GM18873 (cell line): ENCODE measurements around the gene SNRPB2.

Experiments used
- ATAC-seq: cut with Tn5 transposase; IDR thresholded peaks from one replicate; pipeline ENCODE4 v1.9.1; 2021; ENCODE audit warnings: mild to moderate bottlenecking, moderate library complexity, moderate number of reproducible peaks; ENCODE audit not compliant: unreplicated experiment, low FRiP score

SNRPB2 gene

DNA sequence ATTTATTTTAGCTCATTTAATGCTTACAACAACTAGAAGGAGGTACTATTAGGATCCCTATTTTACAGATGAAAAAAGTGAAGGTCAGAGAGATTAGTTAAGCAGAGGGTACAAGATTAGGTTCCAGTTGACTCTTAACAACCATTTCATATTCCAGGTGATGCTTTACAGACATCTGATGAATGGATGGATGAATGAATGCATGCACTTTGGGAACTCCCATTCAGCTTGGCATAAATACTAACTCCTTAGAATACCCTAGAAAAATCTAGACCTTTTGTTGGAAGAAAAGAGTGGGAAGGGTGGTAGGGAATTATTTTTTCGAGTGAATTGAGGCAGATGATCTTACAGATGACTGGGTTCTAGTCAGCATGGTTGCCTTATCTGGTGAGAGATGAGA, 746 bp upstream of the SNRPB2 start:
- ATAC-seq = no peak

DNA sequence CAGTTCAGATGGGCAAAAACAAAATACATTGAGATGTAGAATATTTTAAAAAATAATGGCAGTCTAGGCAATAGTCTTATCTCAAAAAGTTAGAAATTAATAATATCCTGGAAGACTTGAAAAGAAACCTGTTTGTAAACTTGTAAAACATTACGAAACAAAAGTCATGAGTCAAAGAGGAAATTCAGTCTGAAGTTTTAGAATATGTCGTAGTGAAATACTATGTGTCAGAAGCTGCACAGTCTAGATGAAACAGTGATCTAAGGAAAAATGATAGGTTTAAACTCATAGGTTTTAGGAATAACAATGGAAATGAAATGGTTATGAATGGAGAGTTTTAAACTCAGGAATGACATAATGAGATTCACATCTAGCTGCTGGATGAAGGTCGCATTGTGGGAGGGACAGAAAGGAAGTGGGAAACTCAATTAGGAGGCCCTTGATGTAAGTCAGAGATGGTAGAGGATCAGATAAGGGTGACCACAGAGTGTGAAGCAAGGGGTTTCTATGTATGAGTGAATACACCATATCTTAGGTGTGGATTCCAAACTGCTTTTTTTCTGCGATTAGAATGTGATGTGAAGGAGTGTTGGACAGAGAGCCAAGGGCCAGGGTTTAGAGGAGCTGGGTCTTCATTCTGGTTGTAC, 2.8 kb downstream of the SNRPB2 start:
- no peak for ATAC-seq

DNA sequence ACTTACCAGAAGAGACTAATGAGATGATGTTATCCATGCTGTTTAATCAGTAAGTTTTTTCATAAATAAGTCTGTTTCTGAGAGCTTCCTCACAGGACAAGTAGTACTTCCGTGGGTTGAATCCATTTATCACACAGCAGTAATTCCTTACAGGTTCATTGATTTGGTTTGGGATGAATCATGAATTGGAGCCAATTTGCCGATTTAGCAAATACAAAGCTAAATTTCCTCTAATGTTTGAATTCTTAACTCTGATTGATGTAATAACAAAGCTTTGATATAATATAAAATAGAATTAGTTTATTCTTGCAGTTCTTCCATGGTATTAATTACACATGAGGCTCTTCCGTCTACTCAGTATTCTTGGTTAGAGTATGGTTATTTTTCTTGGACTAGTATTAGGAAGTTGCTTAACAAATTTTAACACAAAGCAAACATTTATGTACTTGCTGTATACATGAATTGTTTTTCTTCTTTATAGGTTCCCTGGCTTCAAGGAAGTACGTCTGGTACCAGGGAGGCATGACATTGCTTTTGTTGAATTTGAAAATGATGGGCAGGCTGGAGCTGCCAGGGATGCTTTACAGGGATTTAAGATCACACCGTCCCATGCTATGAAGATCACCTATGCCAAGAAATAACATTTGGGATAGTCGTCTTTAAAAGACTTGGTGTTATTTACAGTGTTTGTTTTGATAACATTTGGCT, 10.7 kb downstream of the SNRPB2 start:
- no peak for ATAC-seq

DNA sequence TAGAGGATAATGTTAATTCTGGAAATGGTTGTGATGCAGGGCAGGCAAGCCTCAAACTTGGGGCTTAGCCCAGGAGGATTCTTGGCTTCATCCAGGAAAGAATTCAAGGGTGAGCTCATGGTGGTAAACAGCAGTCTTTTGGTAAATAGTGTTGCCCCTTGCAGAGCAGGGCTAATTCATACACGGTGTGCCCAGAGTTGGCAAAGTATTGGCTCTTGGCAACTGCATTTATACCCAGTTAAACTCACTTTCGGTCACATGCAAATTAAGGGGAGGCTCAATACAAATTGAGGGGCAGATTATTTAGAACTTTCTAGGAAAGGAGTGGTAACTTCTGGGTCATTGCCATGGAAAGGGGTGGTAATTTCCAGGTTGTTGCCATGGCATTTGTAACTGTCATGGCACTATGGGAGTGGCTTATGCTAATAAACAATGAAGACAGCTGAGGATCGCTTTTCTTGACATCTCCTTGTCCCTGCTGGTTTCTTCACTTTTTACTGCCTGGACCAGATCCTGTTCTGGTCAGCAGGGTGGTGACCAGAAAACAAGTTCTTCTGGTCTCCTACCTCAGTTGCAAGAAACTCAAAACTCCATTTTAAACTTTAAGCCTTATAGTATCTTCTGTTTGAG, 14.5 kb downstream of the SNRPB2 start:
- no peak for ATAC-seq

DNA sequence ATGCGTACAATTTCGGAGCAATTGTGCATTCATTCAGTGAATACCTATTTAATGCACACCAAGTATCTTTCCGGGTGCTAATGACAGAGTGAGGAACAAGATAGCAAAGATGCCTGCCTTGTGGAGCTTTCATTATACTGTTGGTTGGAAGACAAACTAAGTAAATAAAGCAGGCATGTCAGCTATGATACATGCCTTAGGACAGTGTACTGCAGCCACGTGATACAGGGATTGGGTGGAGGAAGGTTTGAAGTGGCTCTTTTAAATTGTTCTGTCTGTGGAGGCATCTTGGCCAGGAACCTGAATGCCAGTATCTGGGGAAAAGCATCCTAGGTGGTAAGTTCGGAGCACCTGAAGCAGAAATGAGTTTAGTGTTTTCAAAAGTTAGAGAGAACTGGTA, 15.4 kb downstream of the SNRPB2 start:
- no peak for ATAC-seq

DNA sequence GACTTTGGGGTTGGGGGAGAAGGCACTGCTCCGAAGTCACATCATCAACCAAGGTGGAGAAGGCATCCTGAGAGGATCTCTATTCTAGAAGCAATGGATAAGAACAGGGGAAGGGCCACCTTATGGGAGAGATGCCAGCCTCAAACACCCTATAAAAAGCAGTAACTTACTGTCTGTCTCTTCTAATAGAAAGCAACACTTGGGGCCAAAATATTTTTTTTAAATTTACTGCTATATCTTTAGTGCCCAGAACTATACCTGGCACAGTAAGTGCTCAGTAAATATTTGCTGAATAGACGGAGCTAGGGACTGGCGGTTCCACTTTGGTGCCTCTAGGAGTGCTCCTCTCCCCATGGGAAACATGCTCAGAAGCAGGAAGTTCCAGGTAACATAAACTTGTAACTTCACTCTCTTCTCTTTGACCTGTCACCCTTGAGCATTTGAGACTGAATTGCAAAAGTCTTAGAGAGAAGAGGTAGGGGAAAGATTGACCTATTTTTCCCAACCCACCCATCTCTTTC, 17.5 kb downstream of the SNRPB2 start:
- ATAC-seq = no peak

DNA sequence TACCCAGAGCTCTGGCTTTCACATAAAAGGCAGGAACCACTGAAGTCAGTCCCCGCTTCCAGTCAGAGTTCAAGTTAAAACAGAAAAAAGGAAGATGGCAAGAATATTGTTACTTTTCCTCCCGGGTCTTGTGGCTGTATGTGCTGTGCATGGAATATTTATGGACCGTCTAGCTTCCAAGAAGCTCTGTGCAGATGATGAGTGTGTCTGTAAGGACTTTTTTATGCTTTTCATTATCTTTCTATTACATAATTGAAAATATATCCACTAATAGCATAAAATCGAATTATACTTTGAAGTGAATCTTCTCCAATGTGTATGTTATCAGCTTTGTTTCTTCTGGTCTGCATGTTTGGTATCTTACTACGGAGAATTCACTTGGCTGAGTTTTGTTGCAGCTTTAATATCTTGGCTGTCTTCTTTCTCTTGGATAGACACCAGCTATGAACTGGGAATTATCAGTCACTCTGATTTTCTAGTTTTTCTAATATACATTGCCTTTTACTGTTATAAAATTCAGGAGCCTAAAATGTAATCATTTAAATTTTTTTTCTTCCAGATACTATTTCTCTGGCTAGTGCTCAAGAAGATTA, 18.6 kb downstream of the SNRPB2 start, which contains the start of gene OTOR:
Gene OTOR (plus strand): TSS at position 51 of the 593 bp plus-strand sequence. CDS start 44 bp downstream, at position 95.
- ATAC-seq = no peak

DNA sequence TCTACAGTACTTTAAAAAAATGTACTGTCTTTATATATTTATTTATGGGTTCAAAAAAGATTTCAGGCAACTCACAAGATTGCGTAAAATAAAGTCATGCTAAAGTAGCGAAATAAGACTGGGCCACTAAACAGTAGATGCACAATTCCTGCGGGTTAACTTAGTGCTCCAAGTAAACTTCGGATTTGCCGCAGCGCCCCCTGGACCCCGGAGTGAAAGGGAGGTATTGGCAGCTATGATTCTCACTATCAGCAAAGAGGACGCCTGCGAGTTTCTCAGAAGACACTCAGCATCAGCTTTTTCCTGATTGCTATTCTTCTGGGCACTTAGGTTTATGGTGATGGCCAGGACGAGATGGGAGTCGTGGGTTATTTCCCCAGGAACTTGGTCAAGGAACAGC, 19.7 kb downstream of the SNRPB2 start:
- ATAC-seq = no peak

DNA sequence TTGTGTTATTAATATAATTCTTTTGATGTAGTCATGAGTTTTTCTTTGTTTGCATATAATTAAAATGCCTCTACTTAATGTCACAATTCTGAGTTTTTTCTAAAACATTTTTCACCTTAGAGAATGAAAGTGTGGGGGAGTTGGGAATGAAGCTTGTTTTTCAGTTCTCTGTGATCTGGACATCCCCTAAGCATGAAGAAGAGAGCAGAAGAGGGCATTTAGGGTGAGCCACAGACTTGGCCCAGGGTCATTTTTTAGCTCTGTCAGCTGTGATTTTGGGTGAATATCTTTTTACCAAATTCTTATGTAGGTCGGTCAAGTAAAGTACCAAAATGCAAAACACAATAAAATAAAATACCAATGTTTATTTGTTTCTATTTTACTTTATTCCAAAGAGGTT, 22.3 kb downstream of the SNRPB2 start:
- no peak for ATAC-seq

DNA sequence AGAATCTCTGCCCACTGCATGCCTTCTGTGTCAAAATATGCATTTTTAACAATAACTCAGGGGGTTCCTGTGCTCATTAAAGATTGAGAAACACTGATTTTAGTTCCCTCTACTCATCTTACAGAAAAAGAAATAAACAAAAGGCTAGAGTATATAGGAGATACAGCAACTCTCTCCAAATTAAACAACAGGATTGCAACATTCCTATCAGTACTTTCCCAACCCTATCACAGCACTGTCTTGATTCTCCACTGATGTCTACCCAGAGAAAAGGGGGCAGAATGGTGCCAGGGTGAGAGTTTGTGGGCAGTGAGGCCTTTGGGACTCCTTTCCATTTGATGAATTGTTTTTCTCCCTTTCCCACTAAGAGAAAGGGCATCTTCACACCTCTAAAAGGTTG, 23.1 kb downstream of the SNRPB2 start:
- ATAC-seq = no peak

DNA sequence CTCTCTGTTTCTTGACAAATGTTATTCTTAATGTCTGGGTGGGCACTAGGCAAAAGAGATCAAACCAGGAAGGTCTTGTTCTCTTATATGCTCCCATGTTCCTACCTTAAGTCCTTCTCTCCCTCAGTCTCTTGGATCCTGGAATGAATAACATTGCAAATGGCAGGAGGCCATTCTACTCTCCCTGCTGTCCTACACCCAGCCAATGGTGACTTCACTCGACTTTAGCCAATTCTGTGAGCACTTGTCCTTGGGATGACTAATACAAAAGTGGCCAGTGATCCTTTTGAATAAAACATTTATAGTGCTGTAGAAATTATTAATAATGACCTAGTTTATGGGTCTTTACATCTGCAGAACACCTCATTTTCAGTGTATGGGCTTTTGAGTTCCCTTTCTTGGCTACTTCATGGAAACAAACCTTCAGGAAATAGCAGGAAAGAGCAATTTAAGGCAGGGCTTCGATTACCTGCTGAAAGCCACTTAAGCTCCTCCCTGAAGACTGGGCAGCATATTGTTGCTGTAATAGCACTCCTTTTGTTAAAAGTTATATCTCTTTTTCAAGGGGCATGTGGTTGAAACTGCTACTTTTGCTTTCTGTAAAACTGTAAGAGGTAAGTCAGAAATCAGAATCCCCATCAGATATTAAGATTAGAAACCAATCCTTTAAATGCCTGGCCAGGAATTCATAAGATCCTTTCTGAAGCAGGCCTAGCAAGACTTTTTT, 28.8 kb downstream of the SNRPB2 start:
- no peak for ATAC-seq

DNA sequence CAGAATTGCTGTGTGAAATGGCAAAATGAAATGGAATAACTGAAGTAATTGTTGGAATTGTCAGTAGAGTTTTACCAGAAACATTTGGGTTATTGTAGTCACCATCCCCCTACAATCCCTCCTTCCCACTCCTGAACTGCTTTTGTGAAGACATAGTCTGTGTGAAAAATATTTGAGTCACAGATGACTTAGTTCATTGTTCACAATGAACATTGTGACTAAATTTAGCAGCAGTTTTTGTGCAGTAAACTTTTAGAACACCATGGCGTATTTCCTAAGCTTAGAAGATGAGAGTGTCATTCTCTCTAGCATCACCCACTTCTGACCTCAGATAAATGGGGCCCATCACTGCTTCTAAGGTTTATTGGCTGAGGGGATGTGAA, 29.3 kb downstream of the SNRPB2 start:
- ATAC-seq = no peak

DNA sequence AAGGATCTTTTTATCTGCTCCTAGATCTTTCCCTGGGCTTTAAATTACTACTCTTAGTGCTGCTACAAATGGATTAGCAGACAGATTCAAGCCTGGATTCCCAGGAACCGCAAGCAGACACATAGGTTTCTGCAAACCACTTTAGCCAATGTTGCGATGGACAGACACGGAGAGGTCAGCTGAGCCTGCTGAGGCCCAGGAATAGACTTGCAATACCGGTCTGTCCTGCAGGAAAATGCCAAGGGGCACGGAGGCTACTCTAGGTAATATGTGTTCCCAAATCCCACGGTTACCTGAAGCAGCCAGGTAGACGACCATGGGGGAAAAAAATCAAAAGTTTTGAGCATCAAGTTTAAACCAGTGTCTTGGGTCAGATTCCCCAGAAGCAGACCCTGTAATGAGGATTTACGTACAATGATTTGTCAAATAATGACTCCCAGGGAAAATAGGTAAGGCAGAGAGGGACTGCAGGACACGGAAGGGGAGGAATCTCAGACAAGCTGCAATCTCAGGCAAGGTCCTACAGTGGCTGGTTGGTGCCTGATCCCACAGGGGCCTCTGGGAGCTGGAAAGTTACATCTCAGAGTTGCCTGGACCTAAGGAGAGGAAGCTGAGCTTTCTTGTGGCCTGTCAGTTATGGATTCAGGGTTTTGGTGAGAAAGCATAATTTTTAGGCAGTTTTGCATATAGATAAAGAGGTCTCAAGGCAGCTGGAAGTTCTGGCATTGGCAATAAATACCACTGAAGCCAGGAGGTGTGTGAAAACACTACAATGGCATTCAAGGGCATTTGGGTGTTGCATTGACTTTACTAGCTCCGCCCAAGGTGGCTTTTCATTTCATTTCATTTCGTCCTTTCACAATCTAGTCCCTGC, 30.8 kb downstream of the SNRPB2 start:
- no peak for ATAC-seq

DNA sequence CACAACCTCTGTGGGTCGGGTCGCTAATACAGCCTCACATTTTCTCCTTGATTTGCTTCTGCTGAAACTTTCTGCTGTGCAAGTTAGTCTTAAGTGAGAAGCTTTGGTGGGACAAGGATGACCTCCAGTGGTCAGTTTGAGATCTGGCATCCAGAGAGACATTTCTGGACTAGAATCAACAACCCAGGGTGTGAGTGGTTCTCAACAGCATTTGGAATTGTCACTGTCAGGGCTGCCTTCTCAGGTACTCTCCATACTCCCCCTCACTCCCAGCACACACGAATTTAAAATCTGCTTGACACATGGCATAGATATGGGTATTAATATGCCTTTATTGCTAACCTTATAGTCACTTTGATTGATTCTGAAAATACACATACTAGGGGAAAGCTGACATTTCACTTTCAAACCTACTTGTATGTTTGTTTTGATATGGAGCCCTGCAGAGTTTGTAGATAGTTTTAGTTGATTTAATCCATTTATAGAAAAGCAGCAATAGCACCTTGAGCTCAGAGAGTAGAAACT, 31.5 kb downstream of the SNRPB2 start:
- peak; percentile 63 for ATAC-seq

DNA sequence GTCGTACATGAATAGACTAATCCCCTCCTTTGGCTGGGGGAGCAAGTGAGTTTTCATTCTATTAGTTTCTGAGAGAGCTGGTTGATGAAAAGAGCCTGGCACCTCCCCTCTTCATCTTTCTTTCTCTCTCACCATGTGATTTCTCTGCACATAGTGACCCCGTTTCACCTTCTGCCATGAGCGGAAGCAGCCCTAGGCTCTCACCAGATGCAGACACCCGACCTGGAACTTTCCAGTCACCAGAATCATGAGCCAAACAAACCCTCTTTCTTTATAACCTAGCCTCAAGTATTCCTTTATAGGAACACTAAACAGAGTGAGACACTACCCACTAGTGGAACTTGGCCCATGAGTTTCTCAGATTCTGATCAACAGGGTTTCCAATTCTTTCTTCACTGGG, 34.7 kb downstream of the SNRPB2 start:
- ATAC-seq = no peak

DNA sequence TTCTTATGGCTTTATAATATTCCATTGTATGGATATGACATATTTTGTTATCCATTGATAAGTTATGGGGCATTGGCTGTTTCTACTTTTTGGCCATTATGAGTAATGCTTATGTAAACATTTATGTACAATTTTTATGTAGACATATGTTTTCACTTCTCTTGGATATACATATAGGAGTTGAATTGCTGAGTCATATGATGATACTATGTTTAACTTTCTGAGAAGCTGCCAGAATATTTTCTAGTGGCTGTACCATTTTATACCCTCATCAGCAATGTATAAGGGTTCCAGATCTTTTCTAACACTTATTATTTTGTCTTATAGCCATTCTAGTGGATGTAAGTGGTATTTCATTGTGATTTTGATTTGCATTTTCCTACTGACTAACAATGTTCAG, 41.4 kb downstream of the SNRPB2 start:
- ATAC-seq = no peak

DNA sequence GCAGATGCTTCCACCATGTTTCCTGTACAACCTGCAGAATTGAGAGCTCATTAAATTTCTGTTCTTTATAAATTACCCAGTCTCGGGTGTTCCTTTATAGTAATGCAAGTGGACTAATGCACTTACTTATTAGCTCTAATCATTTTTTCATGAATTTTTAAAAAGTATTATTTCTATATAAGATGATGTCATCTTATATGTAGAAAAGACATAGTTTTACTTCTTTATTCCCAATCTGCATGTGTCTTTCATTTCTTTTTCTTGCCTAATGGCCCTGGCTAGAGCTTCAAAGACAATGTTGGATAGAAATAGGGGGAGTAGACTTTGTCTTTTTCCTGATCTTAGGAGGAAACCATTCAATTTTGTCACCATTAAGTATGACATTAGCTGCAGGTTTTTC, 46.1 kb downstream of the SNRPB2 start:
- ATAC-seq = no peak

DNA sequence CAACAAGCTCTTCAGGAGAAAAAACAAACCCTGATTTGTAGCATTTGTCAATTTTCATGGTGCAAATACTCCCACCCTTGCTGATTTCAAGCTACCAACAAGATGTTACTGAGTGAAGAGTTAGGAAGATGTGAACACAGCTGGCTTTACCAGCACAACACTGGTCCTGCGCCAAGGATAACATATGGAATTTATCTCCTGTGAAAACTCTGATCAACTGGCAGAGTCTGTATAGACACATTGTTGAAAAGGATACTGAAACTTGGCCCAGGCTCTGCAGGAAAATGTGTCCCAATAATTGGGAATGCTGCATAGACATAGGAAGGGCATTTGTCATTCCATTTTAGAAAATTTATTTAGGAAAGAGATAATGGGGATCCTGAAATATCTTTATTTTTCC, 47.3 kb downstream of the SNRPB2 start:
- no peak for ATAC-seq

DNA sequence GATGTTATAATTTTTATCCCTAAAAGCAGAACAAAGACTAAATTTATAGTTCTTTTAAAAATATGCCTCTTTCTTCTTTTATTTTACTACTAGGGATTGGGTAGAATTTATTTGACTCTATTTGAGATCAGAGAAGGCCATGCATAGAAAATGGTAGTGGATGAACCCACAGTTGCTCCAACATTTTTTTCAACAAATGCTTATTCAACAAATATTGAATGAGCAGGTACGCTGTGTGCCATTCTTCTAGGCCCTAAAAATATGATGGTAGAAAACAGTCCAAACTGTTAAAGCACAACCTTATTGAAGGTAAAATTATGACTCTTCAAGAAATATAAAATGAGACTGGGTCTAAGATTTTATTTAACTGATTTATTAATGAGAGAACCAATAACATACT, 48.3 kb downstream of the SNRPB2 start:
- ATAC-seq = no peak
